Endothelial cell of umbilical vein (primary cell): ENCODE measurements around the gene XDH. TPM values are rescaled to one million over a fixed set of nuclear protein-coding genes. Genes with fewer than 3 reads are reported as not detected.

Source experiments
- BruUV-seq: library from RNA; stranded (reverse); fragments of 400-500 nt; replicated peaks from 2 replicates; lab custom pipeline; 2021; lab: Mats Ljungman, UMichigan
- CTCF ChIA-PET: fragments of 300-600, 350-600 bp; sonication (Branson Sonifier 250); formaldehyde crosslinking; loops from one replicate; lab custom pipeline; 2021; ENCODE audit warnings: antibody characterized with exemption, inconsistent platforms; lab: Charles Lee
- POLR2A ChIA-PET: fragments of 300-600, 350-600 bp; sonication (Branson Sonifier 250); formaldehyde crosslinking; loops from one replicate; lab custom pipeline; 2021; ENCODE audit warnings: antibody characterized with exemption, inconsistent platforms; lab: Charles Lee
- DNase-seq: peaks from one replicate; pipeline ENCODE4 v3.0.0-alpha.2; 2011; ENCODE audit warnings: low read depth, low spot score
- FAIRE-seq: peaks from 2 replicates; lab custom pipeline; 2011; peaks lifted over from hg19 to GRCh38; lab: Jason Lieb, UNC
- H2AFZ ChIP-seq: 2 replicates; pipeline ENCODE4 v1.6.0; 2012; ENCODE audit warnings: low read depth, low read length, control low read depth, inconsistent platforms
- H3K27ac ChIP-seq: 2 replicates; pipeline ENCODE4 v1.5.1; 2011; ENCODE audit warnings: low read depth, mild to moderate bottlenecking, control low read depth, low read length, moderate library complexity; ENCODE audit not compliant: insufficient read depth
- H3K27me3 ChIP-seq, 2 experiments: 2 replicates each; pipeline versions ENCODE4 v1.6.0 to v1.6.1; 2011; ENCODE audit warnings: low read length in 2 of 2, mixed read lengths in 1 of 2; ENCODE audit not compliant: control insufficient read depth in 2 of 2, insufficient read depth in 2 of 2
- H3K36me3 ChIP-seq, 2 experiments: 2 replicates in 1 of 2; 3 replicates in 1 of 2; pipeline ENCODE4 v1.5.1; 2011; ENCODE audit warnings: low read length in 2 of 2, mild to moderate bottlenecking in 1 of 2, moderate library complexity in 1 of 2; ENCODE audit not compliant: control insufficient read depth in 2 of 2, insufficient read depth in 2 of 2; ENCODE audit errors: extremely low read depth in 1 of 2
- H3K4me1 ChIP-seq: 3 replicates; pipeline ENCODE4 v1.5.1; 2011; ENCODE audit warnings: mild to moderate bottlenecking, low read length; ENCODE audit not compliant: control insufficient read depth, insufficient read depth; ENCODE audit errors: extremely low read depth
- H3K4me2 ChIP-seq: 2 replicates; pipeline ENCODE4 v1.6.1; 2011; ENCODE audit warnings: low read length, control low read depth, mixed read lengths; ENCODE audit not compliant: insufficient read depth
- H3K4me3 ChIP-seq, 3 experiments: fragments of 200-600 bp in 1 of 3; sonication (generic), shearing (Covaris generic) in 1 of 3; replicated peaks in 1 of 3; 2 replicates each; pipeline ENCODE4 v1.5.1; 2011 to 2016; ENCODE audit warnings: control low read depth in 3 of 3, low read length in 3 of 3, mild to moderate bottlenecking in 2 of 3, inconsistent platforms in 1 of 3, low read depth in 1 of 3, moderate library complexity in 1 of 3; ENCODE audit not compliant: insufficient read depth in 1 of 3
- H3K79me2 ChIP-seq: 2 replicates; pipeline ENCODE4 v1.6.0; 2012; ENCODE audit warnings: low read length, inconsistent platforms; ENCODE audit not compliant: control insufficient read depth, insufficient read depth
- H3K9ac ChIP-seq: replicated peaks from 2 replicates; pipeline ENCODE3; 2011; ENCODE audit warnings: low read length, control low read depth; ENCODE audit not compliant: insufficient read depth; ENCODE audit errors: extremely low read depth
- H3K9me1 ChIP-seq: replicated peaks from 3 replicates; pipeline ENCODE4 v1.6.0; 2011; ENCODE audit warnings: mild to moderate bottlenecking, low read length; ENCODE audit not compliant: control insufficient read depth, insufficient read depth; ENCODE audit errors: extremely low read depth
- H3K9me3 ChIP-seq: replicated peaks from 2 replicates; pipeline ENCODE4 v1.5.1; 2012; ENCODE audit warnings: low read length, inconsistent platforms; ENCODE audit not compliant: control insufficient read depth, insufficient read depth
- H4K20me1 ChIP-seq: replicated peaks from 2 replicates; pipeline ENCODE3; 2011; ENCODE audit warnings: mild to moderate bottlenecking, low read length; ENCODE audit not compliant: control insufficient read depth, insufficient read depth; ENCODE audit errors: extremely low read depth
- EZH2 ChIP-seq: IDR thresholded peaks from 2 replicates; pipeline ENCODE4 v1.6.1; 2012; ENCODE audit warnings: borderline replicate concordance, low read depth, mild to moderate bottlenecking, moderate library complexity, low read length, inconsistent platforms; ENCODE audit not compliant: severe bottlenecking
- FOS ChIP-seq: IDR thresholded peaks from 2 replicates; pipeline ENCODE4 v1.6.1; 2011; ENCODE audit warnings: mild to moderate bottlenecking, low read length, moderate library complexity, borderline replicate concordance; ENCODE audit not compliant: insufficient read depth
- GATA2 ChIP-seq: IDR thresholded peaks from 2 replicates; pipeline ENCODE4 v1.7.0; 2011; ENCODE audit warnings: low read depth, mild to moderate bottlenecking, moderate library complexity, mixed read lengths, low read length; ENCODE audit not compliant: insufficient read length, insufficient read depth
- JUN ChIP-seq: IDR thresholded peaks from 2 replicates; pipeline ENCODE4 v1.6.1; 2011; ENCODE audit warnings: borderline replicate concordance, low read depth; ENCODE audit not compliant: insufficient read length, insufficient read depth
- MYC ChIP-seq: IDR thresholded peaks from one replicate; pipeline ENCODE4 v1.6.1; 2011; ENCODE audit warnings: mild to moderate bottlenecking, low read depth, low read length
- POLR2A ChIP-seq: IDR thresholded peaks from 2 replicates; pipeline ENCODE4 v1.6.1; 2012; ENCODE audit warnings: low read depth, mild to moderate bottlenecking, control low read depth, low read length
- POLR2AphosphoS5 ChIP-seq: IDR thresholded peaks from 2 replicates; pipeline ENCODE4 v1.6.1; 2012; ENCODE audit warnings: low read depth, mild to moderate bottlenecking, control low read depth, low read length, moderate library complexity; ENCODE audit not compliant: insufficient read depth
- dilution Hi-C: fragments of 300-500 bp; cut with MboI; formaldehyde crosslinking; loops from one replicate; pipeline ENCODE4 v1.15.0; 2019; ENCODE audit warnings: low sequenced_read_pairs; ENCODE audit not compliant: extremely low pct_ligation_motif_present
- intact Hi-C: fragments of 100-400 bp; cut with micrococcal nuclease; formaldehyde crosslinking; loops from one replicate; pipeline ENCODE4 v1.10.0; 2022
- polyA plus RNA-seq, 4 experiments: library from polyadenylated mRNA; depleted of rRNA in 3 of 4; stranded (reverse) in 3 of 4; unstranded in 1 of 4; fragments of >200 nt; gene quantifications; 2 replicates each; pipeline versions ENCODE4 v1.2.1 to v1.2.3, GENCODE V29; 2011 to 2012; ENCODE audit warnings: missing spikeins in 1 of 4
- total RNA-seq: library from RNA; stranded (reverse); gene quantifications from 2 replicates; pipeline ENCODE4 v1.2.3, GENCODE V29; 2021
- TF ChIP-seq, protein P1 (sequence below): IDR thresholded peaks from 2 replicates; pipeline ENCODE4 v1.6.1; 2011; ENCODE audit not compliant: insufficient read depth, insufficient read length
- TF ChIP-seq, protein P2 (sequence below), 2 donors: IDR thresholded peaks; 1 replicate in 1 of 2; 2 replicates in 1 of 2; pipeline ENCODE4 v1.5.1; 2011; ENCODE audit warnings: low read length in 2 of 2, mild to moderate bottlenecking in 2 of 2, moderate library complexity in 2 of 2, control low read depth in 1 of 2, inconsistent platforms in 1 of 2, low read depth in 1 of 2; ENCODE audit not compliant: insufficient read depth in 1 of 2; ENCODE audit errors: extremely low read depth in 1 of 2

XDH gene
- total and polyA plus RNA-seq, 2 donors (not counting 3 experiments of a cell fraction or from before 2014, with no cell fraction given) = not detected

- TF ChIP-seq, protein P1, sequence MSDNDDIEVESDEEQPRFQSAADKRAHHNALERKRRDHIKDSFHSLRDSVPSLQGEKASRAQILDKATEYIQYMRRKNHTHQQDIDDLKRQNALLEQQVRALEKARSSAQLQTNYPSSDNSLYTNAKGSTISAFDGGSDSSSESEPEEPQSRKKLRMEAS = no peak
- TF ChIP-seq GATA2 (no peak), POLR2AphosphoS5 (no peak), JUN (no peak), POLR2A (no peak), MYC (no peak), EZH2 (no peak), FOS (no peak)
- TF ChIP-seq, protein P2, sequence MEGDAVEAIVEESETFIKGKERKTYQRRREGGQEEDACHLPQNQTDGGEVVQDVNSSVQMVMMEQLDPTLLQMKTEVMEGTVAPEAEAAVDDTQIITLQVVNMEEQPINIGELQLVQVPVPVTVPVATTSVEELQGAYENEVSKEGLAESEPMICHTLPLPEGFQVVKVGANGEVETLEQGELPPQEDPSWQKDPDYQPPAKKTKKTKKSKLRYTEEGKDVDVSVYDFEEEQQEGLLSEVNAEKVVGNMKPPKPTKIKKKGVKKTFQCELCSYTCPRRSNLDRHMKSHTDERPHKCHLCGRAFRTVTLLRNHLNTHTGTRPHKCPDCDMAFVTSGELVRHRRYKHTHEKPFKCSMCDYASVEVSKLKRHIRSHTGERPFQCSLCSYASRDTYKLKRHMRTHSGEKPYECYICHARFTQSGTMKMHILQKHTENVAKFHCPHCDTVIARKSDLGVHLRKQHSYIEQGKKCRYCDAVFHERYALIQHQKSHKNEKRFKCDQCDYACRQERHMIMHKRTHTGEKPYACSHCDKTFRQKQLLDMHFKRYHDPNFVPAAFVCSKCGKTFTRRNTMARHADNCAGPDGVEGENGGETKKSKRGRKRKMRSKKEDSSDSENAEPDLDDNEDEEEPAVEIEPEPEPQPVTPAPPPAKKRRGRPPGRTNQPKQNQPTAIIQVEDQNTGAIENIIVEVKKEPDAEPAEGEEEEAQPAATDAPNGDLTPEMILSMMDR (IDR thresholded peaks at IDR 0.05; ENCODE audit: extremely low read depth in 1 of 2, insufficient read depth in 1 of 2, low read depth in 1 of 2, low read length in 2 of 2) = no peak
- no peaks in the 10 kb centered on the region for H3K9me3 ChIP-seq
- no peaks in the 10 kb centered on the region for H3K27me3 ChIP-seq
- H3K4me2 ChIP-seq = no peak overlapping the region
- no peak overlapping the region for H3K9ac ChIP-seq
- intact Hi-C loops (no loop called here), dilution Hi-C loops (no loop called here)
- H3K79me2 ChIP-seq = no peaks in the 10 kb centered on the region
- no peaks in the 10 kb centered on the region for H3K4me1 ChIP-seq
- H2AFZ ChIP-seq = no peak overlapping the region
- ChIA-PET POLR2A (no interaction called here), CTCF (no interaction called here)
- DNase-seq = no peak
- no peak overlapping the region for H3K27ac ChIP-seq
- no peaks in the 10 kb centered on the region for H3K9me1 ChIP-seq
- no TSS peak for BruUV-seq
- H3K4me3 ChIP-seq = no peak overlapping the region
- H3K36me3 ChIP-seq = no peaks in the 10 kb centered on the region
- FAIRE-seq = no peak
- no peaks in the 10 kb centered on the region for H4K20me1 ChIP-seq
Observed at GRCh38 chr2:31378389-31378788, 36.2 kb downstream of the XDH start.
